ENCODE measurements around the gene DEFB123.

The DEFB123 gene

GRCh38 chr20:31475472-31476293 is 35.3 kb downstream of the DEFB123 start:
- Histone ChIP-seq H3K36me3 (ENCODE audit: control insufficient read depth, insufficient read depth, low read length) (no peaks in the 10 kb centered on the region), H3K9ac (ENCODE audit: low read depth, low read length) (no peak overlapping the region), H3K4me1 (ENCODE audit: control insufficient read depth, insufficient read depth, low read length) (peaks cover 4% of the 10 kb centered on the region), H3K4me3 (ENCODE audit: low read depth, low read length) (peak overlapping the region; percentile 69), H3K9me3 (ENCODE audit: control insufficient read depth, insufficient read depth, low read length) (no peaks in the 10 kb centered on the region), H3K27me3 (ENCODE audit: control insufficient read depth, insufficient read depth, low read length) (peaks cover 58% of the 10 kb centered on the region)

DNA sequence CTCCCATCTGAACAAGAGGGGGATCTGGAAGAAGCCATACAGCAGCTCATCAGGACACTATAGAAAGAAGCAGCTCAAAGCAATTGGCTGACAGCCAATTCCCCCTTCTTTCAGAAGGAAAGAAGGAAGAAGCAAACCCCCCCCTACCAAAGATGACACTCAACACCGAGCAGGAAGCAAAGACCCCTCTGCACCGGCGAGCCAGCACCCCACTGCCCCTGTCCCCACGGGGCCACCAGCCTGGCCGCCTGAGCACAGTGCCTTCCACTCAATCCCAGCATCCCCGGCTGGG is 35.8 kb downstream of the DEFB123 start:
- Histone ChIP-seq H3K36me3 (ENCODE audit: control insufficient read depth, insufficient read depth, low read length) (no peaks in the 10 kb centered on the region), H3K9ac (ENCODE audit: low read depth, low read length) (no peak overlapping the region), H3K4me3 (ENCODE audit: low read depth, low read length) (peak overlapping the region; percentile 69), H3K4me1 (ENCODE audit: control insufficient read depth, insufficient read depth, low read length) (peaks cover 4% of the 10 kb centered on the region), H3K27me3 (ENCODE audit: control insufficient read depth, insufficient read depth, low read length) (peaks cover 58% of the 10 kb centered on the region), H3K9me3 (ENCODE audit: control insufficient read depth, insufficient read depth, low read length) (no peaks in the 10 kb centered on the region)

GRCh38 chr20:31476643-31477215 is 36.3 kb downstream of the DEFB123 start:
- peaks cover 4% of the 10 kb centered on the region for H3K4me1 ChIP-seq (ENCODE audit: control insufficient read depth, insufficient read depth, low read length)
- no peaks in the 10 kb centered on the region for H3K36me3 ChIP-seq (ENCODE audit: control insufficient read depth, insufficient read depth, low read length)
- H3K9me3 ChIP-seq (ENCODE audit: control insufficient read depth, insufficient read depth, low read length), result no peaks in the 10 kb centered on the region
- no peak overlapping the region for H3K4me3 ChIP-seq (ENCODE audit: low read depth, low read length)
- no peak overlapping the region for H3K9ac ChIP-seq (ENCODE audit: low read depth, low read length)
- H3K27me3 ChIP-seq (ENCODE audit: control insufficient read depth, insufficient read depth, low read length), result peaks cover 58% of the 10 kb centered on the region

DNA sequence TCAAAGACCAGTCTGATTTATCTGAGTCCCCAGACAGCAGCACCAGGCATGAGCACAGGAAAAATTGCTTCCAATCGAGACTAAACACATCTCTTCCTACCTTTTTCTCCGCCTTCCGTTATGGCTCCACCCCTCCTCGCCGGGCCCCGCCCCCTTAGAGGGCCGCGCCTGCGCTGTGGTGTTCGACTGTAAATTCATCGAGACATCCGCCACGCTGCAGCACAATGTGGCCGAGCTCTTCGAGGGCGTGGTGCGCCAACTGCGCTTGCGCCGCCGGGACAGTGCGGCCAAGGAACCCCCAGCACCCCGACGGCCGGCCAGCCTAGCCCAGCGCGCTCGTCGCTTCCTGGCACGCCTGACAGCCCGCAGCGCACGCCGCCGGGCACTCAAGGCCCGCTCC is 43.6 kb downstream of the DEFB123 start:
- peak overlapping the region; percentile 10 for H3K4me3 ChIP-seq (ENCODE audit: low read depth, low read length)
- peaks cover 54% of the 10 kb centered on the region for H3K27me3 ChIP-seq (ENCODE audit: control insufficient read depth, insufficient read depth, low read length)
- H3K4me1 ChIP-seq (ENCODE audit: control insufficient read depth, insufficient read depth, low read length), result no peaks in the 10 kb centered on the region
- no peaks in the 10 kb centered on the region for H3K36me3 ChIP-seq (ENCODE audit: control insufficient read depth, insufficient read depth, low read length)
- no peaks in the 10 kb centered on the region for H3K9me3 ChIP-seq (ENCODE audit: control insufficient read depth, insufficient read depth, low read length)
- no peak overlapping the region for H3K9ac ChIP-seq (ENCODE audit: low read depth, low read length)

GRCh38 chr20:31485450-31486339 is 45.3 kb downstream of the DEFB123 start:
- H3K4me1 ChIP-seq (ENCODE audit: control insufficient read depth, insufficient read depth, low read length), result no peaks in the 10 kb centered on the region
- H3K27me3 ChIP-seq (ENCODE audit: control insufficient read depth, insufficient read depth, low read length), result peaks cover 50% of the 10 kb centered on the region
- no peaks in the 10 kb centered on the region for H3K9me3 ChIP-seq (ENCODE audit: control insufficient read depth, insufficient read depth, low read length)
- no peaks in the 10 kb centered on the region for H3K36me3 ChIP-seq (ENCODE audit: control insufficient read depth, insufficient read depth, low read length)
- H3K4me3 ChIP-seq (ENCODE audit: low read depth, low read length), result peak overlapping the region; percentile 55
- H3K9ac ChIP-seq (ENCODE audit: low read depth, low read length), result no peak overlapping the region

DNA sequence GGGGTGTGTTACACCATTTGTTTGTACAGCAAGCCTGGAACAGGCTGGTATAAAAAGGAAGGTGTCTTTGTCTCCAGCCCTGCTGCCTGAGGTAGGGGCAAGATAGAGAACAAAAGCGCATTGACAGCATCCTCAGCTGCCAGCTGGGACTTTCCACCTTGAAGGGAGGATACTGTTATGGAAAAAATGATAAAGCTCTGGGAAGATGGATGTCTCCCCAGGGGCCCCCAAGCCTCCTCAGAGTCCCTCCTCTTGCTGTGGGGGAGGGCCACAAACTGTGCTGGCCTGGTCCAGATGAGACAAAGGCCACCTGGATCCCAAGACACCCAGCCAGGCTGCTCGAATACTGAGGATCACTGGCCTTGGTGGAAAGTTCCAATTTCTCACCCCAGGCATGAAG is 47.7 kb downstream of the DEFB123 start:
- Histone ChIP-seq H3K36me3 (ENCODE audit: control insufficient read depth, insufficient read depth, low read length) (no peaks in the 10 kb centered on the region), H3K9me3 (ENCODE audit: control insufficient read depth, insufficient read depth, low read length) (no peaks in the 10 kb centered on the region), H3K27me3 (ENCODE audit: control insufficient read depth, insufficient read depth, low read length) (peaks cover 46% of the 10 kb centered on the region), H3K4me3 (ENCODE audit: low read depth, low read length) (no peak overlapping the region), H3K4me1 (ENCODE audit: control insufficient read depth, insufficient read depth, low read length) (no peaks in the 10 kb centered on the region), H3K9ac (ENCODE audit: low read depth, low read length) (no peak overlapping the region)

DNA sequence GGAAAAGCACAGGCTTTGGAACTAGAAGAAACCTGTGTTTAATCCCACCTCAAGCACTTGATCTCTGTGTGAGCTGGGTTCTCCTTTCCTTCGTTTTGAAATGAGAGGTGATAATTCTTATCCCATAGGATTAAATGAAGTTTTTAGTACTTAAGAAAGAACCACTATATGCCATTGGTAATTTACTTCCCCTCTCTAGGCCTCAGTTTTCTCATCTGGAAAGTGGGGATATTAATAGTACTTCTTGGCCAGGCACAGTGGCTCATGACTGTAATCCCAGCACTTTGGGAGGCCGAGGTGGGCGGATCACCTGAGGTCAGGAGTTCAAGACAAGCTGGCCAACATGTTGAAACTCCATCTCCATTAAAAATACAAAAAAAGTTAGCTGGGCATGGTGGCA is 48.7 kb downstream of the DEFB123 start:
- Histone ChIP-seq H3K9ac (ENCODE audit: low read depth, low read length) (no peak overlapping the region), H3K36me3 (ENCODE audit: control insufficient read depth, insufficient read depth, low read length) (no peaks in the 10 kb centered on the region), H3K4me1 (ENCODE audit: control insufficient read depth, insufficient read depth, low read length) (no peaks in the 10 kb centered on the region), H3K9me3 (ENCODE audit: control insufficient read depth, insufficient read depth, low read length) (no peaks in the 10 kb centered on the region), H3K27me3 (ENCODE audit: control insufficient read depth, insufficient read depth, low read length) (peaks cover 40% of the 10 kb centered on the region), H3K4me3 (ENCODE audit: low read depth, low read length) (no peak overlapping the region)

DNA sequence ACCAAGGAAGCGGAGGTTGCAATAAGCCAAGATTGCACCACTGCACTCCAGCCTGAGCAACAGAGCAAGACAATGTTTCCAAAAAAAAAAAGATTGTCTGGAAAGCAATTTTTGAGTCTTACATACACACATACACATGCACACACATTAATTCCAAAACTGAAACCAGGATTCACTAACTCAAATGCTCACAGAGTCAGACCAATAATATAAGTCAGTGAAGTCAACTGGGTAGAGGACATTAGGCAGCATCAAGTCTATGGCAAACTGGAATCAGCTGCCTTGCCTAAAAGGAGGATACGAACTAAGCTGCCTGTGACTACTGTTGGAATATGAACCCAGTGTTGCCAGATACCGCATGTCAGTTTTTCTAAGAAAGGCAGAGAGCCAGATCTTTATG is 50.3 kb downstream of the DEFB123 start:
- peaks cover 24% of the 10 kb centered on the region for H3K27me3 ChIP-seq (ENCODE audit: control insufficient read depth, insufficient read depth, low read length)
- H3K9me3 ChIP-seq (ENCODE audit: control insufficient read depth, insufficient read depth, low read length), result no peaks in the 10 kb centered on the region
- H3K4me1 ChIP-seq (ENCODE audit: control insufficient read depth, insufficient read depth, low read length), result no peaks in the 10 kb centered on the region
- no peaks in the 10 kb centered on the region for H3K36me3 ChIP-seq (ENCODE audit: control insufficient read depth, insufficient read depth, low read length)
- no peak overlapping the region for H3K9ac ChIP-seq (ENCODE audit: low read depth, low read length)
- no peak overlapping the region for H3K4me3 ChIP-seq (ENCODE audit: low read depth, low read length)

DNA sequence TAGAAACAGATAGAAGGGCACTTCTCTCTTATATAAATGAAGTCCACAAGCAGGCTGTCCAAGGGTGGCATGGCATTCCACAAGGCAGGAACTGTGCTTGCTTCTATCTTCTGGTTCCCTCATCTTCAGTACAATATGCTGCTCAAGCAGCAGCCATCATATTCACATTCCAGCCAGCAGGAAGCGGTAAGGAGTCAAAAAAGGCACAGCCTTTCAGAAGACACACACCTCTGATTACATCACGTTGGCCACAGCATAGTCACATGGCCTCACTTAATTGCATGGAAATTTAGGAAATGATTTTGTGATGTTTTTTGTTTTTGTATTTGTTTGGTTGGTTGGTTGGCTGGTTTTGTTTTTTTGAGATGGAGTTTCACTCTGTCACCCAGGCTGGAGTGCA is 53.7 kb downstream of the DEFB123 start:
- Histone ChIP-seq H3K4me3 (ENCODE audit: low read depth, low read length) (no peak overlapping the region), H3K27me3 (ENCODE audit: control insufficient read depth, insufficient read depth, low read length) (peaks cover 6% of the 10 kb centered on the region), H3K36me3 (ENCODE audit: control insufficient read depth, insufficient read depth, low read length) (no peaks in the 10 kb centered on the region), H3K9ac (ENCODE audit: low read depth, low read length) (no peak overlapping the region), H3K4me1 (ENCODE audit: control insufficient read depth, insufficient read depth, low read length) (no peaks in the 10 kb centered on the region), H3K9me3 (ENCODE audit: control insufficient read depth, insufficient read depth, low read length) (no peaks in the 10 kb centered on the region)

DNA sequence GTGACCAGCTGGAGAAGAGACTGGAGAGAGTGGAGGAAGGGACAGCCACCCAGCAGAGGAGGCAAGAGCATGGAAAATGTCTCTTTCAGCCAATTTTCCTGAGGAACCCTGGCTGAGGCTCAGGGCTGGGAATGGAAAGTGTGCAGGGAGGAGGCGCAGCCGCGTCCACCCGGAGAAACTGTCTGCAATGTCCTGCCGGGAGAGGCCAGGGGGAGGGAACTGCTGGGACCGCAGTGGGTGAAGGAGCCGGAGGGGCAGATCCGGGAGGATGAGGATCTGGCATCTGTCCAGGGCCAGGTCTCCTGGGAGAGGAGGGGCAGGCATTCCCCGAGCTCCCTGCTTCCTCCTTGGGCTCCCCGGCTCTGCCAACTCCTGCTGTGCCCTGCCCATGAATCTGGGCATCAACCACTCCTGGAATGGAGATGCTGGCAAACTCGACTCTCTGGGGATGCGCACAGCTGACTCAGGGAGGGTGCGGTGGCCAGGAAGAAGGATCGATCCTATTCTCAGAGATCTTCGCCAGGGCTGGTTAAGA is 56.4 kb downstream of the DEFB123 start:
- H3K9me3 ChIP-seq (ENCODE audit: control insufficient read depth, insufficient read depth, low read length), result no peaks in the 10 kb centered on the region
- H3K9ac ChIP-seq (ENCODE audit: low read depth, low read length), result no peak overlapping the region
- no peaks in the 10 kb centered on the region for H3K4me1 ChIP-seq (ENCODE audit: control insufficient read depth, insufficient read depth, low read length)
- H3K36me3 ChIP-seq (ENCODE audit: control insufficient read depth, insufficient read depth, low read length), result no peaks in the 10 kb centered on the region
- H3K27me3 ChIP-seq (ENCODE audit: control insufficient read depth, insufficient read depth, low read length), result peaks cover 3% of the 10 kb centered on the region
- H3K4me3 ChIP-seq (ENCODE audit: low read depth, low read length), result no peak overlapping the region

DNA sequence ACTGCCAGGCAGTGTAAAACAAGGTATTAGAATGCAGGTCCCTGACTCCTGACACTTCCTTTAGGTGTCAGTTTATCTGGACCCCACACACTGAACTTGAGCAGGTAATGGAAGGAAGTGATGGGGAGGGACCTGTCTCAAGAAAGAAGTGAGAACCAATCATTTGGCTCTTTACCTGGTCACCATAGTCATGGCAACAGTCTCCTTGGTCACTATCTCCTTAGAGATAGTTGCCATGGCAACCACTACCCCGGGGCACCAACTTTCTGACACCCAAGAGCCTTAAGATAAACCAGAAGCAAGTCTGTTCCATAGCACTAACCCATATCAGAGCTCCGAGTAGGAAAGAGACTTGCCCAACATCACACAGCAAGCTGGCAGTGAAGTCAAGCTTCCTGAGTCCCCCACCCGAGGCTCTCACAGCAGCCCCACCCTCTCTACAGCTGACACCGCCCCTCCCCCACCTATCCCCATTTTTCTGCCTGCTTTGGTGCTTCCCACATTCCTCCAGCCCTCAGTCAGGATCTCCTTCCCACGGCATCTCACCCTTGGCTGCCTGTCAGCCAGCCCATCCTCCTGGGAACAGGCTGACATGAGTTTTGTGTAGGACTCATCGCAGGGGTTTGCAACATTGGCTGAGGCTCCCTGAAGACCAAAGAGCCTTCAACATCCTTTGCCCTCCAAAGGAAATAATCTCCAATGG is 57.6 kb downstream of the DEFB123 start:
- Histone ChIP-seq H3K4me1 (ENCODE audit: control insufficient read depth, insufficient read depth, low read length) (no peaks in the 10 kb centered on the region), H3K4me3 (ENCODE audit: low read depth, low read length) (no peak overlapping the region), H3K9me3 (ENCODE audit: control insufficient read depth, insufficient read depth, low read length) (no peaks in the 10 kb centered on the region), H3K9ac (ENCODE audit: low read depth, low read length) (no peak overlapping the region), H3K36me3 (ENCODE audit: control insufficient read depth, insufficient read depth, low read length) (no peaks in the 10 kb centered on the region), H3K27me3 (ENCODE audit: control insufficient read depth, insufficient read depth, low read length) (peaks cover 5% of the 10 kb centered on the region)

All from iPS-15b (cell line).